SU-DHL-6 (cell line): Measurements from ENCODE around the gene TRIM3.

ENCODE experiments used
- CTCF ChIP-seq: fragments of 200-600 bp; sonication (generic); IDR thresholded peaks from one replicate; pipeline ENCODE4 v1.5.1; 2017; ENCODE audit warnings: antibody characterized with exemption, mild to moderate bottlenecking, low read length, moderate library complexity; ENCODE audit not compliant: insufficient read depth, poor library complexity, severe bottlenecking
- EZH2phosphoT487 ChIP-seq: fragments of 200-600 bp; sonication (generic), shearing (Covaris generic); conservative IDR thresholded peaks from 2 replicates; pipeline ENCODE4 v1.6.1; 2018; ENCODE audit warnings: mild to moderate bottlenecking, antibody characterized with exemption, low read length, moderate library complexity, mixed read lengths

- TF ChIP-seq CTCF (no peak), EZH2phosphoT487 (no peak)
Observed at GRCh38 chr11:6456361-6457073, 17.2 kb downstream of the TRIM3 start.
